ES-I3 (cell line): ENCODE results near the gene NXT2.
"Not testable (repeated sequence)": the region's sequence is repeated elsewhere in the genome, so short reads cannot be mapped to it uniquely, and the experiment has no call there.

Source experiments
- H3K36me3 ChIP-seq: 2 replicates; pipeline ENCODE4 v1.6.1; 2013; ENCODE audit warnings: mild to moderate bottlenecking, low read length, control low read depth, moderate library complexity; ENCODE audit not compliant: insufficient read depth
- H3K4me1 ChIP-seq: 2 replicates; pipeline ENCODE4 v1.6.1; 2013; ENCODE audit warnings: mild to moderate bottlenecking, control low read depth, low read length; ENCODE audit not compliant: insufficient read depth
- H3K9ac ChIP-seq: 2 replicates; pipeline ENCODE4 v1.6.1; 2013; ENCODE audit warnings: low read depth, mild to moderate bottlenecking, low read length, moderate library complexity
- H3K9me3 ChIP-seq: 2 replicates; pipeline ENCODE4 v1.6.1; 2013; ENCODE audit warnings: mild to moderate bottlenecking, low read length, moderate library complexity; ENCODE audit not compliant: control insufficient read depth, insufficient read depth

Gene NXT2

GRCh38 chrX:109576083-109576482 lies 39.4 kb downstream of the NXT2 start:
- not testable (repeated sequence) for H3K9ac ChIP-seq, H3K4me1 ChIP-seq, H3K36me3 ChIP-seq, H3K9me3 ChIP-seq

DNA sequence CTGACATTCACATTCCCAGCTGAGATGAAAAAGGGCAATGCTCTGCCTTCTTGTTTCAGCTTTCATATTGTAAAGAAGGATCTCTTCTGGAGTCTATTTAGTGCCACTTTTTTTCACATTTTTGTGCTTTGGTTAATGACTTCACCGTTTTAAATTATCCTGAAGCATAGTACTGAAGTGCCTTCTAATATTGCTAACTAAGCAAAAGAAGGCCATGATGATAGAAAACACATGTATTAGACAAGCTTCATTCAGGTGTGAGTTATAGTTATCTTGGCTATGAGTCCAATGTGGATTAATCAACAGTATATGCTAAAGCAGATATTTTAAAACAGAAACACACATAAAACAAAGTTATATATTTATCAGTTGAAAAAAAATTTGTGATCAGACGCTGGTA lies 40.4 kb downstream of the NXT2 start:
- Histone ChIP-seq H3K36me3 (no peaks in the 10 kb centered on the region), H3K9me3 (no peaks in the 10 kb centered on the region), H3K4me1 (no peaks in the 10 kb centered on the region), H3K9ac (no peak overlapping the region)

DNA sequence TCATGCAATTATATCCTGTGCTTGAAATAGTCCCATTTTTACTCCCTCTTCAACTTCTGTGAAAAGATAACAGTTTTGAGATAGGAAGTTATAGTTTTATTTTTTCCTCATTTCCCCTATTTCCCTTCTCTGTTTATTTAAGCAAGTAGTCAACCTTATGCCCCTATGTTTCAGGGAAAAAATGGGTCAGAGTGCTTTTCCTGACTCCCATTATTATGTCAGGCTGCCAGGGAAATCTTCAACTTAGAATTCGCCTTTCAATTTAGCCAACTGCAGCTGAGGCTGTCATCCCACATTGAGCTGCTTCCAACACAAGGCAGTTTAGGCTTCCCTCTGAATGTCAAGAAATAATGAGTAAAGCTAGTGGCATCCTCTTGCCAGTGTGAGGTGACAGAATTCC lies 42.3 kb downstream of the NXT2 start:
- Histone ChIP-seq H3K36me3 (no peaks in the 10 kb centered on the region), H3K4me1 (no peaks in the 10 kb centered on the region), H3K9ac (no peak overlapping the region), H3K9me3 (no peaks in the 10 kb centered on the region)

DNA sequence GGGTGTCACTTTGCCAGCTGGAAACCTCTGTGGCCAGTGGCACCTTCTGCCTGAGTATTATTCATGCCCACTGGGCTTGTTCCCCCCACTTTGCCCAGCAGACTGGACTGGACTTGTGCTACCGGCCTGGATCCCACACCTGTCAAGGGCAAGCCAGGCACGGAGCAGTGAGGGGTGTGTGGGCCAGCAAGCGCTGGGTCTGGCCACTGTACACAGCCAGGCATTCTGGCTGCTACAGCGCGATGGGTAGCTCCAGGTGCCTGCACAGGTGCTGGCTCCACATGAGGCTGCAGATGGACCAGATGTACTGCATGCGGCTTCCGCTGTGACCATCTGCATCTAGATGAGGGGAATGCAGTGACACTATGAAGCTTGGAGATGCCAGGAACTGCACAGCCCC lies 48.8 kb downstream of the NXT2 start:
- Histone ChIP-seq H3K9ac (no peak overlapping the region), H3K36me3 (no peaks in the 10 kb centered on the region), H3K9me3 (no peaks in the 10 kb centered on the region), H3K4me1 (no peaks in the 10 kb centered on the region)

DNA sequence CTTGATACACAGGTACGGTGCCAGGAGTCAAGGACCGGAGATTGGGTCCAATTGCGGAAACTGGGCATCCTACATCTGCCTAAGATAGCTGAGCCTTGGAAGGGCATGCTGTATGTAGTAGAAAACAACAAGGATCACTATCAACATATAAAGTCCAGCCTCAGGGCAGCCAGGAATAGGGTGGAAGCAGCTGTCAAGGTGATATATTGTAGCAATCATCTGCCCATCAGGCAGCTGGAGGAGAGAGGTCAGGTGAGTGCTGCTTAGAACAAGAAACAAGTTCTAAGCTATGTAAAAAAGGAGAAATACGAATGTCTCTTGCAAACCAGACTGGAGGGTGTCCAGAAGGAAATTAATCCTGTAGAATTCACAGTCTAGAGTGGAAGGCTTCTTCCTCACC lies 53.5 kb downstream of the NXT2 start:
- Histone ChIP-seq H3K9me3 (no peaks in the 10 kb centered on the region), H3K9ac (no peak overlapping the region), H3K4me1 (no peaks in the 10 kb centered on the region), H3K36me3 (no peaks in the 10 kb centered on the region)
